PC-9 (cell line): ENCODE measurements around the gene FBLN2. TPM values are rescaled to one million over a fixed set of nuclear protein-coding genes. Genes with fewer than 3 reads are reported as not detected.

Experiments
- BruUV-seq: library from RNA; stranded (reverse); fragments of 400-500 nt; replicated peaks from 2 replicates; lab custom pipeline; 2021; lab: Mats Ljungman, UMichigan
- CTCF ChIA-PET: fragments of 300-600 bp; sonication (Branson Sonifier 250); formaldehyde crosslinking; loops from one replicate; lab custom pipeline; 2022; ENCODE audit warnings: antibody characterized with exemption; lab: Charles Lee
- POLR2A ChIA-PET: fragments of 300-600 bp; sonication (Branson Sonifier 250); formaldehyde crosslinking; loops from one replicate; lab custom pipeline; 2022; ENCODE audit warnings: antibody characterized with exemption; ENCODE audit not compliant: unreplicated experiment; lab: Charles Lee
- DNase-seq, 2 experiments: peaks; one replicate each; pipeline versions ENCODE4 v3.0.0 to v3.0.0-alpha.2; 2015 to 2022; ENCODE audit warnings: mixed read lengths in 1 of 2
- H2AFZ ChIP-seq: fragments of 200-600 bp; sonication (generic); 2 replicates; pipeline ENCODE4 v1.8.1; 2017; ENCODE audit warnings: antibody characterized with exemption
- H3F3A ChIP-seq: fragments of 200-600 bp; sonication (generic); 2 replicates; pipeline ENCODE4 v1.8.1; 2017; ENCODE audit warnings: antibody characterized with exemption, mild to moderate bottlenecking, low read depth; ENCODE audit not compliant: insufficient read depth
- H3K27ac ChIP-seq: fragments of 200-600 bp; sonication (generic); 2 replicates; pipeline ENCODE4 v1.6.1; 2016; ENCODE audit warnings: mixed run types
- H3K27me3 ChIP-seq: fragments of 200-600 bp; sonication (generic); 2 replicates; pipeline ENCODE4 v1.6.1; 2016; ENCODE audit warnings: low read depth, mixed run types; ENCODE audit not compliant: insufficient read depth
- H3K36me3 ChIP-seq: fragments of 200-600 bp; sonication (generic); 2 replicates; pipeline ENCODE4 v1.6.1; 2016; ENCODE audit warnings: low read depth, mixed run types
- H3K4me1 ChIP-seq: fragments of 200-600 bp; sonication (generic); replicated peaks from 2 replicates; pipeline ENCODE4 v1.6.1; 2016; ENCODE audit warnings: mixed run types; ENCODE audit not compliant: insufficient read depth
- H3K4me2 ChIP-seq: fragments of 200-600 bp; sonication (generic); 2 replicates; pipeline ENCODE4 v1.6.1; 2017; ENCODE audit warnings: mixed run types
- H3K4me3 ChIP-seq: fragments of 200-600 bp; sonication (generic); 2 replicates; pipeline ENCODE4 v1.6.1; 2016; ENCODE audit warnings: mixed run types
- H3K79me2 ChIP-seq: fragments of 200-600 bp; sonication (generic); 2 replicates; pipeline ENCODE4 v1.6.1; 2017; ENCODE audit warnings: low read depth, mixed run types
- H3K9me2 ChIP-seq: fragments of 200-600 bp; sonication (generic); 2 replicates; pipeline ENCODE4 v1.8.1; 2017; ENCODE audit warnings: mild to moderate bottlenecking; ENCODE audit not compliant: insufficient read depth
- H3K9me3 ChIP-seq: fragments of 200-600 bp; sonication (generic); 2 replicates; pipeline ENCODE4 v1.8.1; 2016; ENCODE audit warnings: low read depth; ENCODE audit not compliant: insufficient read depth
- H4K20me1 ChIP-seq: fragments of 200-600 bp; sonication (generic); 2 replicates; pipeline ENCODE4 v1.8.1; 2017; ENCODE audit not compliant: insufficient read depth
- CTCF ChIP-seq: fragments of 200-600 bp; sonication (generic); conservative IDR thresholded peaks from 2 replicates; pipeline ENCODE4 v1.6.1; 2017; ENCODE audit warnings: mixed run types, antibody characterized with exemption, mild to moderate bottlenecking, moderate library complexity
- EZH2 ChIP-seq: fragments of 200-600 bp; sonication (generic); IDR thresholded peaks from 2 replicates; pipeline ENCODE4 v1.8.0; 2017; ENCODE audit warnings: antibody characterized with exemption, low read depth
- intact Hi-C: fragments of 100-400 bp; cut with micrococcal nuclease; formaldehyde crosslinking; loops from one replicate; pipeline ENCODE4 v1.10.0; 2022; ENCODE audit not compliant: unreplicated experiment
- total RNA-seq: library from RNA; stranded (reverse); gene quantifications from 2 replicates; pipeline ENCODE4 v1.2.3, GENCODE V29; 2021

The FBLN2 gene
- total RNA-seq, 1 experiment from 2014 or later, result 0.57 TPM

GRCh38 chr3:13645801-13646637 lies 97.1 kb downstream of the FBLN2 start:
- no peaks in the 10 kb centered on the region for H3K79me2 ChIP-seq
- no peaks in the 10 kb centered on the region for H3K36me3 ChIP-seq
- DNase-seq, result no peak
- H3K4me2 ChIP-seq, result no peak overlapping the region
- no peaks in the 10 kb centered on the region for H3K9me3 ChIP-seq
- no peak overlapping the region for H3K27ac ChIP-seq
- H3K27me3 ChIP-seq, result no peaks in the 10 kb centered on the region
- peaks cover 25% of the 10 kb centered on the region for H3K4me1 ChIP-seq
- H3F3A ChIP-seq, result peaks cover 3% of the 10 kb centered on the region; the same call in 1 of the 2 replicates
- no peaks in the 10 kb centered on the region for H4K20me1 ChIP-seq
- H2AFZ ChIP-seq, result no peak overlapping the region
- no peak for TF ChIP-seq EZH2
- TF ChIP-seq CTCF, result no peak
- H3K4me3 ChIP-seq, result no peak overlapping the region
- H3K9me2 ChIP-seq, result no peaks in the 10 kb centered on the region
- intact Hi-C loops, result loop anchor here (2.0 kb wide), 1 partner anchor 777 kb away; no protein-coding TSS in a partner anchor
- ChIA-PET CTCF (interaction anchor here (0.6 to 1.1 kb wide), 3 partner anchors 139 to 158 kb away, joined by 4 to 5 read pairs (median 4); no protein-coding TSS in a partner anchor), POLR2A (interaction anchor here (0.6 kb wide), 1 partner anchor 372 kb away, joined by 4 read pairs; no protein-coding TSS in a partner anchor)
- no TSS peak for BruUV-seq

- Histone ChIP-seq H3K9me3 (no peaks in the 10 kb centered on the region), H3K4me3 (no peak overlapping the region), H3K27ac (no peak overlapping the region), H2AFZ (no peak overlapping the region), H3K4me1 (peaks cover 39% of the 10 kb centered on the region), H4K20me1 (no peaks in the 10 kb centered on the region), H3K36me3 (no peaks in the 10 kb centered on the region), H3K79me2 (no peaks in the 10 kb centered on the region), H3K4me2 (peak overlapping the region; percentile 41), H3K9me2 (no peaks in the 10 kb centered on the region), H3K27me3 (no peaks in the 10 kb centered on the region), H3F3A (peaks cover 8% of the 10 kb centered on the region; the same call in 1 of the 2 replicates)
- TF ChIP-seq CTCF (no peak), EZH2 (no peak)
- POLR2A ChIA-PET, result interaction anchor here (0.6 to 1.2 kb wide), 3 partner anchors 114 to 1076 kb away, joined by 3 to 4 read pairs (median 3); no protein-coding TSS in a partner anchor
- peak in 1 of 2 experiments; percentile 14 for DNase-seq
- CTCF ChIA-PET, result interaction anchor here (0.5 to 2.6 kb wide), 6 partner anchors 133 to 340 kb away, joined by 3 to 31 read pairs (median 4); partner anchors contain the start of gene HDAC11
- no TSS peak for BruUV-seq
- intact Hi-C loops, result loop anchor here (1.0 to 2.0 kb wide), 3 partner anchors 67 to 779 kb away; no protein-coding TSS in a partner anchor
Measured at GRCh38 chr3:13647298-13648059, 98.6 kb downstream of the FBLN2 start.
